NB4 (cell line): Measurements from ENCODE around the gene DIP2C.

Experiments used
- DNase-seq: peaks from one replicate; pipeline ENCODE4 v3.0.0; 2010; ENCODE audit warnings: low read depth
- H3K4me3 ChIP-seq: one replicate; pipeline ENCODE4 v1.5.1; 2011; ENCODE audit warnings: mild to moderate bottlenecking, low read depth, low read length, moderate library complexity
- MYC ChIP-seq: IDR thresholded peaks from 2 replicates; pipeline ENCODE4 v1.6.1; 2011; ENCODE audit warnings: low read depth, low read length
- POLR2A ChIP-seq: IDR thresholded peaks from 2 replicates; pipeline ENCODE4 v1.6.1; 2011; ENCODE audit warnings: mild to moderate bottlenecking; ENCODE audit not compliant: insufficient read length; ENCODE audit errors: extremely low read depth
- TF ChIP-seq, protein P1 (sequence below): IDR thresholded peaks from 2 replicates; pipeline ENCODE4 v1.6.1; 2011; ENCODE audit warnings: low read depth, low read length
- TF ChIP-seq, protein P2 (sequence below): IDR thresholded peaks from one replicate; pipeline ENCODE4 v1.5.1; 2012; ENCODE audit warnings: low read depth, low read length

DIP2C gene

DNA sequence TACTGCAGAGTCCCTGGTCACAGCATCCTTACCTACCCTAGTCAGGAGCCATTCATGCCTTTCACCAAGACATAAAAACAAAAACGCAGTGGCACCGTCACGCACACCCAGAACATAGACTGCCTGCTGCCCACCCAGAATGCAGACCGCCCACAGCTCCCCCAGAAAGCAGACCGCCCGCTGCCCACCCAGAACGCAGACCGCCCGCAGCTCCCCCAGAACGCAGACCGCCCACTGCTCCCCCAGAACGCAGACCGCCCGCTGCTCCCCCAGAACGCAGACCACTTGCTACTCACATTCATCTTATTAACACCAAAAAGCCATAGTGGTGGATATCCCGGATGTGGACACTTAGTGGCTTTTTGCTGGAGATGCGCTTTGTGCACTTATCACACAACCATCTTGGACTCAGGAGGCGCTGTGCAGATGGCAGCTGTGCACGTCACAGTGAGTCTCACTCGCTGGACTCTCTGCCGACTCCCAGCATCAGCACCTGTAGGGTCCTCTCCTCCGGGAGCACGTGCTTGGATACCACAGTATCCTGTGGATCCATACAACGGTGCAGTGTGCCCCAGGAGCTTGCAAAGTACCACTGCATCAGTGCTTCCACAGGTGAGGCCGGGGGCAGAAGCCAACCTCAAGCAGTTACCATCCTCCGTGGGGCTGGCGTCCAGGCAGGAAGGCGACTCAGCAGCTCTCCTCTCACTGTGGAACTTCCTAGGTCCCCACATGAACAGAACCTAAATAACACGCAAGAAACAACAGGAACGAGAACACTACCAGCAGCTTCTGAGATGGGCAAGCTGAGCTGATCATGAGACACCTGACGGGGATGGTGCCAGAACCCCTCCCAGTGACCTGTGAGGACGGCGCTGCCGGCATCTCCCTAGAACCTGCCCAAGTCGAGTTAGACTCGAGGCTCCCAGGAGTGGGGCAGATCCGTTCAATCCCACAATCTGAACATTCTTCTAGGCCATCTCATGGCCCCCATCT lies 161.0 kb downstream of the DIP2C start:
- DNase-seq: no peak
- H3K4me3 ChIP-seq: no peak overlapping the region
- TF ChIP-seq, protein P1, sequence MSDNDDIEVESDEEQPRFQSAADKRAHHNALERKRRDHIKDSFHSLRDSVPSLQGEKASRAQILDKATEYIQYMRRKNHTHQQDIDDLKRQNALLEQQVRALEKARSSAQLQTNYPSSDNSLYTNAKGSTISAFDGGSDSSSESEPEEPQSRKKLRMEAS: no peak
- TF ChIP-seq MYC (no peak), POLR2A (no peak)
- TF ChIP-seq, protein P2, sequence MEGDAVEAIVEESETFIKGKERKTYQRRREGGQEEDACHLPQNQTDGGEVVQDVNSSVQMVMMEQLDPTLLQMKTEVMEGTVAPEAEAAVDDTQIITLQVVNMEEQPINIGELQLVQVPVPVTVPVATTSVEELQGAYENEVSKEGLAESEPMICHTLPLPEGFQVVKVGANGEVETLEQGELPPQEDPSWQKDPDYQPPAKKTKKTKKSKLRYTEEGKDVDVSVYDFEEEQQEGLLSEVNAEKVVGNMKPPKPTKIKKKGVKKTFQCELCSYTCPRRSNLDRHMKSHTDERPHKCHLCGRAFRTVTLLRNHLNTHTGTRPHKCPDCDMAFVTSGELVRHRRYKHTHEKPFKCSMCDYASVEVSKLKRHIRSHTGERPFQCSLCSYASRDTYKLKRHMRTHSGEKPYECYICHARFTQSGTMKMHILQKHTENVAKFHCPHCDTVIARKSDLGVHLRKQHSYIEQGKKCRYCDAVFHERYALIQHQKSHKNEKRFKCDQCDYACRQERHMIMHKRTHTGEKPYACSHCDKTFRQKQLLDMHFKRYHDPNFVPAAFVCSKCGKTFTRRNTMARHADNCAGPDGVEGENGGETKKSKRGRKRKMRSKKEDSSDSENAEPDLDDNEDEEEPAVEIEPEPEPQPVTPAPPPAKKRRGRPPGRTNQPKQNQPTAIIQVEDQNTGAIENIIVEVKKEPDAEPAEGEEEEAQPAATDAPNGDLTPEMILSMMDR: no peak

DNA sequence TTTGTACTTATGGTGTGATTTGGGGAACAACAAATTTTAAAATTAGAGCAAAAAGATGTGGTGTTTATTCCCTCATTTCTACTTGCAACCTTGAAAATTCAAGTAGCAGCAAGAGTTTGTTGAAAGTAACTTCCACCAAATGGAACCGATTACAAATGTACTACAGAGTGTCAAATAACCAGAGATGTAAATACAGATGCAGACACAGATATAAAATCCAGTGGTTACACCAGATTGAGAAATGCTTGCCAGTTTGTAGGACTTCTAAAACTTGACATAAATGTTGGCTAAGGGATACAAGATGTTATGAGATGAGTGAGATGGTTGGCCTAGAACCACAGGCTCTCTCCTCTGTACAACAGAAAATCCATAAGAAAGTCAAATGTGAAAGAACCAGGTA lies 162.1 kb downstream of the DIP2C start:
- DNase-seq: no peak
- no peak overlapping the region for H3K4me3 ChIP-seq
- TF ChIP-seq, protein P2: no peak
- TF ChIP-seq, protein P1: no peak
- TF ChIP-seq POLR2A (no peak), MYC (no peak)

DNA sequence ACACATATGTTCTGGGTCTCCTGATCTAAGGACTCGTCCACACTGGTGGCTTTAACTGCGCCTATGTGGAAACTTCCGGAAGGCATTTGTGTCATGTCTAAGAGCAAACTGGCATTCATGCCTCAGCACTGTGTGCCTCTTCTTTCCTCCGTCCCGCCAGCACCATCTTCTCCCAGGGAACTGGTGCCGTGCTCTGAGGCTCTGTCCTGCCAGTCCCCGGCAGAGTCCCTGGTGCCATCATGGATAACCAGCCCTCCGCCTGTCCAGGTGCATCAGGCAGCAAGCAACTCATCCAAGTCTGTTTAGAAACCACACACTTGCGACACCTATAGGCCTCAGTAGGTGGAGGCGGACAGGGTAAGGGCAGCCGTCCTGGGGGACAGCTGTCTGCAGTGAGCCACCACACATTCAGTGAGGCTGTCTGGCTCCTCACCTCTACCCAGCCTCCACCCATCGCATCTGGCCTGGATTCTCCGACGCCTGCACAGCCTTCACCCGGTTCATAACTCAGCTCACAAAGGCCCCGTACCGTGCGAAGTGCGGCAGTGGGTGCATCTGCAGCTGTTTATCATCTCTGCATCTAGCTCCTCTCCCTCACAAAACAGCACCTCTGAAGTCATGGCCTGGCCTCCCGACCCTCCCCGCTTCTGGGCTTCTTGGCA lies 162.7 kb downstream of the DIP2C start:
- H3K4me3 ChIP-seq: no peak overlapping the region
- DNase-seq: peak; percentile 32
- TF ChIP-seq, protein P2: peak; percentile 18
- TF ChIP-seq POLR2A: no peak

DNA sequence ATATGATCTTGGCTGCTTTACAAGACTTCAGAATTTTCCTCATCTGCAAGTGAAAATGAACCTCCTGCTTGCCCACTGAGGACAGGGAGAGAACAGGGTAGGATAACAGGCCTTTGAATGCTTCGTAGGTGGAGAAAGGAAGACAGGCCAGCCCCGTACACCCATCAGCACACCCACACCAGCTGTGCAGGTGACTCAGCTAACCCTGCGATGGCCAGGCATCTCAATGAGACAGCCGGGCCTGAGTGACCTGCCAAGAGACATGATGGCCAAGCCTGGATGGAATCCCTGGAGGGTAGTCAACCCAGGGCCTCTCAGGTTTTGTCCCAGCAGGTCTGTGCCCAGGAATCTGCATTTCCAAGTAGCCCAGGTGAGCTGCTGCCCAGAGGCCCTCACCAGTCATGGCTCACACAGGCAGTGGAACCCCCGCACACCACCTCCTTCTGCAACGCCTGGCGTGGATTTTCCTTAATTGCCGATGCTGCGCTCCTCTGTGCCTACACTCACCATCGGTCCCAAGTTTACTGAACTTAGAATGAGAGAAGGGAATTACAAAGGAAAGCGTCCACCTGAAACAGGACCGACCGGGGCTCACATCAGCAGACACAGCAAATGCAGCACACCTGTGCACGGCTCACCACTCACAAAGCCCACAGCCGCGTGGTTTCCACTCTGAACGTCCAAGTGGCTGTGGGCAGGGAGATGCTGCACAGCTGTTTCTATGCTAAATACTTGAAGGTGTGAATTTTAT lies 163.7 kb downstream of the DIP2C start:
- TF ChIP-seq MYC: no peak
- no peak for TF ChIP-seq POLR2A
- TF ChIP-seq, protein P2: no peak
- TF ChIP-seq, protein P1: no peak
- DNase-seq: no peak
- no peak overlapping the region for H3K4me3 ChIP-seq

DNA sequence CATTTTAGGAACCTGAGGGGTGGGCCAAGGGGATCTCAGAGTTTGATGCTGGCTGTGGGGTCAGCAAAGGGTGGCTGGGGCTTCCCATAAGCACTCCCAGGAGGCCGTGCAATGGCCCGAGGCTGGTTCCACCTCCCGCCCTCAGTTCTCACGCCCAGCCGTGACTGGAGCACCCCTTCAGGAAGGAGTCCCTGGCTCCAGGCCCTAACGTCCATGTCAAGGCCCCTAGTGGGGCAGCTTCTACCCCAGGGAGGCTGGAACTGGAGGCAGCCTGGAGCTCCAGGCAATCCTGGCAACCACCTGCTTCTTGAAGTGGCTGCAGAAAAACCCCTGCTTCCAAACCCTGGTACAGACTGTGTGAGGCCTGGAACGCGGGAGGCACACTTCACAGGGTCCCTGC lies 165.5 kb downstream of the DIP2C start:
- DNase-seq: no peak

More for the DNA sequence above, 165.5 kb downstream of the DIP2C start:
- H3K4me3 ChIP-seq: no peak overlapping the region
- TF ChIP-seq, protein P2: no peak
- TF ChIP-seq POLR2A (no peak), MYC (no peak)
- TF ChIP-seq, protein P1: no peak
